ENCODE measurements around the gene GBP1.
"Not testable (repeated sequence)": the region's sequence is repeated elsewhere in the genome, so short reads cannot be mapped to it uniquely, and the experiment has no call there.

GBP1 gene

DNA sequence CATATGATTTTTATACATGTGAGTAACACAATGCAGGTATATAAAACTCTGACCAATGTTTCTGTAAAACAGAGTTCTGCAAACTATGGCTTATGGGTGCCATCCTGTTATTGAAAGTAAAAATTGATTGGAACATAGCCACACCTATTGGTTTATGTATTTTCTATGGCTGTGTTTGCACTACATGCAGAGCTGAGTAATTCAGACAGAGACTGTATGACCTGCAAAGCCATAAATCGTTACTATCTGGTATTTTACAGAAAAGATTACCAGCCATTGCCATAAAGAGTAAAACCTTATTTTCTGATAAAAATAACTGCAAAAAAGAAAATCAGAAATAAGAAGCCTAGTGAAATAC lies 13.1 kb downstream of the GBP1 start:
- DNase-seq (ENCODE audit: low read depth in 2 of 2), result no peak

DNA sequence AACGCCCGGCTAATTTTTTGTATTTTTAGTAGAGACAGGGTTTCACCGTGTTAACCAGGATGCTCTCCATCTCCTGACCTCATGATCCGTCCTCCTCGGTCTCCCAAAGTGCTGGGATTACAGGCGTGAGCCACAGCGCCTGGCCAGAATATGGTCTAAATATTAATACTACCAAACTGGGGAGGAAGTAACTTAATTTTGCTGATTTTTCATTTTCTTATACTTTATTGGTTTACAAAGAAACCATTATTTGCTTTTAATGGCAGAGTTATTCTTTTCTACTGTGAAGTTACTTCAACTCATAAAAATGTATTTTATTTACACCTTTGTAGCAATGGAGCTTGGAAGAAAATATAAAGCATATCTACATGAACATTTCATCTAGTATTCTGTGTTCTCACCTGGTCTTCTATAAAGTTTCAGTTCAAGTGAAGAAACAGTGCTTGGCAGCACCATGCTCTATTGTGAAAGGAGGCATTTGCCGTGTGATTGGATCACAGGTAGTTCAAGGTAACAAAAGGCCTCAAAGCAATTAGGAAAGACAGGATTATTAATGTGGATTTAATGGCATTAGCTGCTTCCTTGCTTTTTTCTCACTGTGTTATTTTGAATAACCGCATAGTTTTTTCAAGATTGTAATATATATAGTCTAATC lies 13.6 kb downstream of the GBP1 start:
- DNase-seq (ENCODE audit: low read depth in 2 of 2), result no peak

- no peak for DNase-seq (ENCODE audit: low read depth in 2 of 2)
These were observed 14.4 kb downstream of the GBP1 start for GRCh38 chr1:89050649-89051033.

DNA sequence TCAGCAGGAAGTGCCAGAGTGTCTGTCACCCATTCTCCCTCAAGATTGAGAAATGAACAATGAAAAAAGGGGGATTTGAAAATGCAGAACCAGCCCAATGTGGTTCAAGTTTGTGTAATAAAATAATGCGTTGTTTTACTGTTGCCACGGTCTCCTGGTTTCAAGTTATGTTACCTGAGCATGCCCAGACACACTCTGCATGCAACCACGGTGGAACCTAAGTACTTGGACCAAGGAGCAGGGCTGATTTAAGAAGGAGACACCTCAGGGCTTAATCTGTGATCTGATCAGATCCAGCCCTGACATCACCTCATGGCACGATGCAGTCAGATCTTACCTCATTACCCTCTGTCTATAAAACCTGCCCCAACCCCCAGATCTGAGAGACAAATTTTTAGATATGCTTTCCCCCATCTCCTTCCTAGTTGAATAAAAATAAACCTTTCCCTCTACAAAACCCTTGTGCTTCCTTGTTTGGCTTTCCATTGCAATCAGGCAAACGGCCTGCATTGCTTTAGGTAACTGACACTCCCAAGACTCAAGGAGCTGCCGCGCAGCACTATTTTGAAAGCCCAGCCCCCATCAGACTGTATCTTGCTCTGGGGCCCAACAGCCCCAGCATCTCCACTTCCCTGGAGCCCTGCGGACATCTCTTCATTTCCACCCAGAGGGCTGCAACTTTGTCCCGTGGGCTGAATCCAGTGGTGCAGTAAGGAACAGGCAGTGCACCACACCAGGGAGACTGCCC lies 14.9 kb downstream of the GBP1 start:
- not testable (repeated sequence) for DNase-seq (ENCODE audit: low read depth in 2 of 2)

DNA sequence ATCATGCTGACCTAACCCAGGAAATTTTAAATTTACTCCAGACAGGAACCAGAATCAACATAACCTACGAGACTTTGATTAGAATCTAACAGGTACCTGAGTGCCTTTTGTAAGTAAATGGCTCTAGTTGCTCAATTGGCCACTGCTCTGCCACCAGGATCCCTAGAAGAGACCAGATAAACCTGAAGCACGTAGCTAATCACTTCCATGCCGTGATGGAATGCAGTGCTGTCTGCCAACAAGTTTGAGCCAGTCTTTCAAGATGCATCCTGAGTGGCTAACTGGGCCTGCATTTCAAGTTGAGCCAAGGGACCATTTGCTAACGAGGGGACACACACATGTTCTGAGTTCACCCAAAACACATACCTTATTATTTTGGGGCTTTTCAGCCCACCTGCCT lies 15.8 kb downstream of the GBP1 start:
- not testable (repeated sequence) for DNase-seq (ENCODE audit: low read depth in 2 of 2)

DNA sequence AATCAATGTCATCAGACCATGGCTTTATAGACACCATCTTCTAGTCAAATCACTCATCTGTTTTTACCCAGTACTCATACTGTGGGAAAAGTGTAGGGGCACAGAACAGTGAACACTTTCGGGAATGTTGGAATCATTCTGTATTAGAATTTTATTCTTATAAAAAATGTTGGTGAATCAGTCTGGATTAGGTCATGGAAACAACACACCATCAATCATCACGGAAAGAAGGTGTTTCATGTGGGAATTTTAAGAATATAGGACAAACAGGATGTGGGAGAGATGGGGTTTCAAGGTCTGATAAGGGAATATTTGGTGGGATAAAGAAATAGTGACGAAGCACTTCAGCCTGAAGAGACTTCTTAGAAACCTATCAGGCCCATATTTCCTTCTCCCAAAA lies 17.3 kb downstream of the GBP1 start:
- no peak for DNase-seq (ENCODE audit: low read depth in 2 of 2)

GRCh38 chr1:89046318-89047183 lies 18.5 kb downstream of the GBP1 start:
- DNase-seq (ENCODE audit: low read depth in 2 of 2), result not testable (repeated sequence)

GRCh38 chr1:89044970-89045721 lies 19.9 kb downstream of the GBP1 start:
- no peak for DNase-seq (ENCODE audit: low read depth in 2 of 2)

- no peak for DNase-seq (ENCODE audit: low read depth in 2 of 2)
These were observed 21.1 kb downstream of the GBP1 start for GRCh38 chr1:89043940-89044339.

GRCh38 chr1:89042491-89042890 lies 22.5 kb downstream of the GBP1 start:
- no peak for DNase-seq (ENCODE audit: low read depth in 2 of 2)

GRCh38 chr1:89041721-89042120 lies 23.3 kb downstream of the GBP1 start:
- DNase-seq (ENCODE audit: low read depth in 2 of 2), result no peak

DNA sequence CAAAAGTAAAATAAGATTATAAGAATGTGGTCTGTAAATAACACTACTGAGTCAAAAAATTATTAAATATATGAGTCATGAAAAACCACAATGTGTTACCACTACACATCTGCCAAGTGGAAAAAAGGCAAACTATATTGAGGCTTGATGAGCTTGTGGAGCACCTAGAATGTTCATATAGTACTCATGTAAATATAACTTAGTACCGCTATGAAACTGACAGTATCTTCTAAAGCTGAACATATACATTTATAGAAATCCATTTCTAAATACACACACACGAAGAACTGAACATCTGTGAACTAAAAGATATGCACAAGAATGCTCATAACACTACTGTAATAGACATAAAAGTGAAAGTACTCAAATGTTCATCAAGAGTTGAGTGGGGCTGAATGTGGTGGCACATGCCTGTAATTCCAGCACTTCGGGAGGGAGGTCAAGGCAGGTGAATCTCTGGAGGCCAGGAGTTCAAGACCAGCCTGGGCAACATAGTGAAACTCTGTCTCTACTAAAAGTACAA lies 23.8 kb downstream of the GBP1 start:
- no peak for DNase-seq (ENCODE audit: low read depth in 2 of 2)

- no peak for DNase-seq (ENCODE audit: low read depth in 2 of 2)
These were observed 24.7 kb downstream of the GBP1 start for GRCh38 chr1:89040315-89040626.

DNA sequence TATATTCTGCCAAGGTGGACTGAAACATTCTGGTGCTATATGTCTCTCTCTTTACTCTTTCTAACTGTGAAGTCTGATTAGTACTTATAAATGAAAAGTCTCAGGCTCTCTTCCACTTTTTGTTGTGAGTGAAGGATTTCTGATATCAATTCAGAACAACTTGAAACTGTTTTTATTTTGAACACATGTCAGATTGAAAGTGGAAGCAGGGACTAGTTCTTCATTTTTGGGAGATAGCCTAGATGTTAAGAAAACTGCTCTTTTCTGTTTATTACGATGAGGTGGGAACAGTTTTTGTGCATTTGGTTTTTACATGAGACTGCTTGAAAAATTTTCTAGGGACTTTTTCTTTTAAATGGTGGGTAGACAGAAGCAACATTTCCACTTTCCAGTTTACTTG lies 27.8 kb downstream of the GBP1 start:
- DNase-seq (ENCODE audit: low read depth in 2 of 2), result no peak

GRCh38 chr1:89035080-89035479 lies 29.9 kb downstream of the GBP1 start:
- no peak for DNase-seq (ENCODE audit: low read depth in 2 of 2)

- DNase-seq (ENCODE audit: low read depth in 2 of 2), result not testable (repeated sequence)
These were observed 31.0 kb downstream of the GBP1 start for GRCh38 chr1:89034004-89034403.

DNA sequence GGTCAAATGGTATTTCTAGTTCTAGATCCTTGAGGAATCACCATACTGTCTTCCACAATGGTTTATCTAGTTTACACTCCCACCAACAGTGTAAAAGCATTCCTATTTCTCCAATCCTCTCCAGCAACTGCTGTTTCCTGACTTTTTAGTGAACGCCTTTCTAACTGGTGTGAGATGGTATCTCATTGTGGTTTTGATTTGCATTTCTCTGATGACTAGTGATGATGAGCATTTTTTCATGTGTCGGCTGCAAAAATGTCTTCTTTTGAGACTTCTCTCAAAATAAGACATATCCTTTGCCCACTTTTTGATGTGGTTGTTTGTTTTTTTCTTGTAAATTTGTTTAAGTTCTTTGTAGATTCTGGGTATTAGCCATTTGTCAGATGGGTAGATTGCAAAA lies 36.0 kb downstream of the GBP1 start:
- DNase-seq (ENCODE audit: low read depth in 2 of 2), result not testable (repeated sequence)

DNA sequence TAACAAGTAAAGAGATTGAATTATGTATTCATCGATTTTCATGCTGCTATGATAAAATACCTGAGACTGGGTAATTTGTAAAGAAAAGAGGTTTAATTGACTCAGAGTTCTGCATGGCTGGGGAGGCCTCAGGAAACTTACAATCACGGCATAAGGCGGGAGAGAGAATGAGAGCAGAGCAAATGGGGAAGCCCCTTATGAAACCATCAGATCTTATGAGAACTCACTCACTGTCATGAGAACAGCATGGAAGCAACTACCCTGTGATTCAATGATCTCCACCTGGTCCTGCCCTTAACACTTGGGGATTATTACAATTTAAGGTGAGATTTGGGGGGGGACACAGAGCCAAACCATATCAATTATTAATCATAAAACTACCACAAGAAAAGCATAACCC lies 39.1 kb downstream of the GBP1 start:
- DNase-seq (ENCODE audit: low read depth in 2 of 2), result no peak

- no peak for DNase-seq (ENCODE audit: low read depth in 2 of 2)
These were observed 42.0 kb downstream of the GBP1 start for GRCh38 chr1:89023026-89023425.

GRCh38 chr1:89022167-89022959 lies 42.6 kb downstream of the GBP1 start, which contains the start of gene GBP3:
Gene GBP3, minus strand, starts transcription at chr1:89022866. Its CDS starts 2,145 bp downstream, at chr1:89020721.
- DNase-seq (ENCODE audit: low read depth in 2 of 2), result no peak

GRCh38 chr1:89018318-89018717 lies 46.7 kb downstream of the GBP1 start:
- not testable (repeated sequence) for DNase-seq (ENCODE audit: low read depth in 2 of 2)
